ENCODE data around the gene TGM5. TPM values are rescaled to one million over a fixed set of nuclear protein-coding genes. Genes with fewer than 3 reads are reported as not detected.

The TGM5 gene, protein sequence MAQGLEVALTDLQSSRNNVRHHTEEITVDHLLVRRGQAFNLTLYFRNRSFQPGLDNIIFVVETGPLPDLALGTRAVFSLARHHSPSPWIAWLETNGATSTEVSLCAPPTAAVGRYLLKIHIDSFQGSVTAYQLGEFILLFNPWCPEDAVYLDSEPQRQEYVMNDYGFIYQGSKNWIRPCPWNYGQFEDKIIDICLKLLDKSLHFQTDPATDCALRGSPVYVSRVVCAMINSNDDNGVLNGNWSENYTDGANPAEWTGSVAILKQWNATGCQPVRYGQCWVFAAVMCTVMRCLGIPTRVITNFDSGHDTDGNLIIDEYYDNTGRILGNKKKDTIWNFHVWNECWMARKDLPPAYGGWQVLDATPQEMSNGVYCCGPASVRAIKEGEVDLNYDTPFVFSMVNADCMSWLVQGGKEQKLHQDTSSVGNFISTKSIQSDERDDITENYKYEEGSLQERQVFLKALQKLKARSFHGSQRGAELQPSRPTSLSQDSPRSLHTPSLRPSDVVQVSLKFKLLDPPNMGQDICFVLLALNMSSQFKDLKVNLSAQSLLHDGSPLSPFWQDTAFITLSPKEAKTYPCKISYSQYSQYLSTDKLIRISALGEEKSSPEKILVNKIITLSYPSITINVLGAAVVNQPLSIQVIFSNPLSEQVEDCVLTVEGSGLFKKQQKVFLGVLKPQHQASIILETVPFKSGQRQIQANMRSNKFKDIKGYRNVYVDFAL
- not detected for total RNA-seq (ENCODE audit: unreplicated experiment)
- long read RNA-seq = 0 reads

DNA sequence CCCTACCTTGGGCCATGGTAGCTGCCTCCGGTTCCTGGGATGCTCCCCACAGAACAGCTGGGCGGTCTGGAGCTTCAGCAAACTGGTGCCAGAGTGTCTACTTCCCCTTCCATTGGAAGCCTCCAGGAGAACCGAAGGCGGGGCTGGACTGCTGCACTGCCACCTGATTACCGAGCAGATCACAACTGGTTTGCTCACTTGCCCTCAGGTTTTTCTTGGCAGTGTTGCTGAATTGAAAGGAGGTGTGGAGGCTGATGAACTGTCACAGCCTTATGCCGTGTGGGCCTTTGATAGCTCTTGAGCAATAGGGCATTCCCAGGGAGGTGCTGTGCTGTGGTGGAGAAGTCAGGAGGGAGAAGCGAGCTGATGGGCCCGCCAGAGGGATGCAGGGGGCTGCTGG is at the start of gene TGM5:
TGM5 (minus strand) TSS at position 95 of the 400 bp plus-strand sequence; CDS start at position 16, 79 bp downstream.
- Mint-ChIP-seq H3K4me3 (ENCODE audit: unreplicated experiment) (no peak within 1 kb of the TSS), H3K27me3 (ENCODE audit: unreplicated experiment) (peaks cover 9% of the 10 kb centered on the region), H3K36me3 (ENCODE audit: low read depth, unreplicated experiment) (no peaks in the 10 kb centered on the region), H3K9me3 (ENCODE audit: unreplicated experiment) (no peaks in the 10 kb centered on the region), H3K27ac (ENCODE audit: unreplicated experiment) (no peak within 1 kb of the TSS), H3K4me1 (ENCODE audit: unreplicated experiment) (no peaks in the 10 kb centered on the region)
- no peak for DNase-seq (ENCODE audit: low spot score)
- TF ChIP-seq, protein P1, sequence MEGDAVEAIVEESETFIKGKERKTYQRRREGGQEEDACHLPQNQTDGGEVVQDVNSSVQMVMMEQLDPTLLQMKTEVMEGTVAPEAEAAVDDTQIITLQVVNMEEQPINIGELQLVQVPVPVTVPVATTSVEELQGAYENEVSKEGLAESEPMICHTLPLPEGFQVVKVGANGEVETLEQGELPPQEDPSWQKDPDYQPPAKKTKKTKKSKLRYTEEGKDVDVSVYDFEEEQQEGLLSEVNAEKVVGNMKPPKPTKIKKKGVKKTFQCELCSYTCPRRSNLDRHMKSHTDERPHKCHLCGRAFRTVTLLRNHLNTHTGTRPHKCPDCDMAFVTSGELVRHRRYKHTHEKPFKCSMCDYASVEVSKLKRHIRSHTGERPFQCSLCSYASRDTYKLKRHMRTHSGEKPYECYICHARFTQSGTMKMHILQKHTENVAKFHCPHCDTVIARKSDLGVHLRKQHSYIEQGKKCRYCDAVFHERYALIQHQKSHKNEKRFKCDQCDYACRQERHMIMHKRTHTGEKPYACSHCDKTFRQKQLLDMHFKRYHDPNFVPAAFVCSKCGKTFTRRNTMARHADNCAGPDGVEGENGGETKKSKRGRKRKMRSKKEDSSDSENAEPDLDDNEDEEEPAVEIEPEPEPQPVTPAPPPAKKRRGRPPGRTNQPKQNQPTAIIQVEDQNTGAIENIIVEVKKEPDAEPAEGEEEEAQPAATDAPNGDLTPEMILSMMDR (IDR thresholded peaks at IDR 0.05; ENCODE audit: unreplicated experiment) = no peak

DNA sequence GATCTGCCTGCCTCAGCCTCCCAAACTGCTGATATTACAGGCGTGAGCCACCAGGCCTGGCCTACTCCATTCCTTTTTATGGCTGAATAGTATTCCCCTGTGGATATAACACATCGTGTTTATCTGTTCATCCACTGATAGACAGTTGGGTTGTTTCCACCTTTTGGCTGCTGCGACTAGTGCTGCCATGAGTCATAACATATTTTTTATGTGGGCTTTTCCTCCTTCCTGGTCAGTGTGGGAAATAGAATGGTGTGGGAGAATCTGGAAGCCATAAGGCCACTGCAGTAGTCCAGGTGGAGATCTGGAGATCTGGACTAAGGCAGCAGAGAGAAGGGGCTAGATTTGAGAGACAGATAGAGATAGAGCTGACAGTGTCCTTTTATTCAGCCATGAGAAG is 47.4 kb upstream of the TGM5 start:
- Mint-ChIP-seq H3K27me3 (ENCODE audit: unreplicated experiment) (peaks cover 4% of the 10 kb centered on the region), H3K4me3 (ENCODE audit: unreplicated experiment) (no peak overlapping the region), H3K27ac (ENCODE audit: unreplicated experiment) (no peak overlapping the region), H3K4me1 (ENCODE audit: unreplicated experiment) (peaks cover 36% of the 10 kb centered on the region), H3K9me3 (ENCODE audit: unreplicated experiment) (no peaks in the 10 kb centered on the region), H3K36me3 (ENCODE audit: low read depth, unreplicated experiment) (no peaks in the 10 kb centered on the region)
- no peak for DNase-seq (ENCODE audit: low spot score)
- TF ChIP-seq, protein P1 (IDR thresholded peaks at IDR 0.05; ENCODE audit: unreplicated experiment) = no peak

DNA sequence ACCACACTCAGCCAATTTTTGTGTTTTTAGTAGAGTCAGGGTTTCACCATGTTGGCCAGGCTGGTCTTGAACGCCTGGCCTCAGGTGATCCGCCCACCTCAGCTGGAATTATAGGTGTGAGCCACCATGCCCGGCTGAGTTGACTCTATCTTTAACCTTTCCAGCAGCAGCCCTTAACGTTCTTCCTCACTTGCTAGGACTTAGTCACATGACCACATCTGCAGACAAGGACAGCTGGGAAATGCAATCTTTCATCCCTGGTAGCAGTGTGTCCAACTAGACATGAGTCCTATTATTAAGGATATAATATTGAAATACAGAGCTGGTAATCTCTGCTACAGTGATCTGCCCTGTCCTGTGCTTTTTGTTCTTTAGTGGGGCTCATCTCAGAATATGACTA is 45.6 kb upstream of the TGM5 start:
- Mint-ChIP-seq H3K9me3 (ENCODE audit: unreplicated experiment) (no peaks in the 10 kb centered on the region), H3K27me3 (ENCODE audit: unreplicated experiment) (peaks cover 4% of the 10 kb centered on the region), H3K36me3 (ENCODE audit: low read depth, unreplicated experiment) (no peaks in the 10 kb centered on the region), H3K4me1 (ENCODE audit: unreplicated experiment) (peaks cover 34% of the 10 kb centered on the region), H3K27ac (ENCODE audit: unreplicated experiment) (no peak overlapping the region), H3K4me3 (ENCODE audit: unreplicated experiment) (no peak overlapping the region)
- TF ChIP-seq, protein P1 (IDR thresholded peaks at IDR 0.05; ENCODE audit: unreplicated experiment) = no peak
- no peak for DNase-seq (ENCODE audit: low spot score)

DNA sequence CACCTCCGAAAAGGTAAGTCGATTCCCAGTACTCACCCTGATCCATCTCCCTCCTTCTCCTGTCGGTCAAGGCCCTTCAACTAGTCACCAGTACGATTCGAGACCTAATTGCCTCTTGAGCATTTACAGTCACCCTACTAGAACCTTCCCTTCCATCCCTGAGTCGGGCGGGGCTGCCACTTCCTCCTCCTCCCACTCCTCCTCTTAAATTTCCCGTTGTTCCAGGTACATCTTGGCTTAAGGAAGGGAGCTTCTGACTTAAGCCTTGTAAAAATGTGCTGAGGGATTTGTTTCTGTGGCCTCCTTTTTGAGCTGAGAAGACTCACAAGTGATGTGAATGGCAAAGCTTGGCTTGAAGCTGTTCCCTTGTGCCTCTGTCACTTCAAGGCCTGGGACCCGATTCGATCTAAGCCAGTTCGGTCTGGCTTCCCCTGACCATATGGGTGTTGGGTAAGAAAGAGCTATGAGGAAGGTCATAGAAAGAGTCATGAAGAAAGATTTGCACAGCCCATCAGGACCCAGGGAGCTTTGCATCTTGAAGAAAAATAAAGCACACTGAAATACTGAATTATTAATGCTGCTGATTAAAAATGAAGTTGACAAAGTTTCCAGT is 35.6 kb upstream of the TGM5 start, which contains the start of gene TGM7:
TGM7 (minus strand) TSS at position 51 of the 613 bp plus-strand sequence.
- Mint-ChIP-seq H3K4me3 (ENCODE audit: unreplicated experiment) (no peak within 1 kb of the TSS), H3K27me3 (ENCODE audit: unreplicated experiment) (peaks cover 3% of the 10 kb centered on the region), H3K36me3 (ENCODE audit: low read depth, unreplicated experiment) (no peaks in the 10 kb centered on the region), H3K4me1 (ENCODE audit: unreplicated experiment) (peaks cover 23% of the 10 kb centered on the region), H3K27ac (ENCODE audit: unreplicated experiment) (no peak within 1 kb of the TSS), H3K9me3 (ENCODE audit: unreplicated experiment) (no peaks in the 10 kb centered on the region)
- TF ChIP-seq, protein P1 (IDR thresholded peaks at IDR 0.05; ENCODE audit: unreplicated experiment) = no peak
- DNase-seq (ENCODE audit: low spot score) = no peak
